LHCN-M2 (cell line): Measurements from ENCODE around the gene KIAA1671. TPM values are rescaled to one million over a fixed set of nuclear protein-coding genes. Genes with fewer than 3 reads are reported as not detected.

Experiments
- DNase-seq: peaks from one replicate; pipeline ENCODE4 v3.0.0-alpha.2; 2012; ENCODE audit warnings: low read depth
- total RNA-seq: library from RNA; depleted of rRNA; stranded (reverse); fragments of >200 nt; gene quantifications from 2 replicates; pipeline ENCODE4 v1.2.3, GENCODE V29; 2014

KIAA1671 gene
- total RNA-seq, 1 experiment from 2014 or later: 2.9 TPM

- DNase-seq: peak; percentile 29
These were observed 190.9 kb downstream of the KIAA1671 start for GRCh38 chr22:25143156-25144076.

- no peak for DNase-seq
These were observed 192.0 kb downstream of the KIAA1671 start for GRCh38 chr22:25144522-25144921.

GRCh38 chr22:25146307-25146706 is 193.8 kb downstream of the KIAA1671 start:
- DNase-seq: no peak

- no peak for DNase-seq
These were observed 194.6 kb downstream of the KIAA1671 start for GRCh38 chr22:25146906-25147641.

GRCh38 chr22:25147642-25147928 is 195.1 kb downstream of the KIAA1671 start:
- DNase-seq: no peak

- no peak for DNase-seq
These were observed 195.7 kb downstream of the KIAA1671 start for GRCh38 chr22:25148149-25148691.

GRCh38 chr22:25149014-25149413 is 196.5 kb downstream of the KIAA1671 start:
- no peak for DNase-seq

GRCh38 chr22:25153961-25154666 is 201.6 kb downstream of the KIAA1671 start:
- peak; percentile 68 for DNase-seq

GRCh38 chr22:25154667-25154999 is 202.1 kb downstream of the KIAA1671 start:
- no peak for DNase-seq

- no peak for DNase-seq
These were observed 204.2 kb downstream of the KIAA1671 start for GRCh38 chr22:25156736-25157135.

GRCh38 chr22:25159028-25159427 is 206.5 kb downstream of the KIAA1671 start:
- peak; percentile 94 for DNase-seq

GRCh38 chr22:25160120-25160996 is 207.8 kb downstream of the KIAA1671 start:
- DNase-seq: no peak

GRCh38 chr22:25161017-25161915 is 208.8 kb downstream of the KIAA1671 start:
- no peak for DNase-seq

GRCh38 chr22:25161916-25162530 is 209.5 kb downstream of the KIAA1671 start:
- no peak for DNase-seq

- no peak for DNase-seq
These were observed 210.0 kb downstream of the KIAA1671 start for GRCh38 chr22:25162561-25162960.

GRCh38 chr22:25165785-25166184 is 213.3 kb downstream of the KIAA1671 start:
- no peak for DNase-seq

- no peak for DNase-seq
These were observed 213.9 kb downstream of the KIAA1671 start for GRCh38 chr22:25166266-25167040.

GRCh38 chr22:25167082-25167481 is 214.6 kb downstream of the KIAA1671 start:
- no peak for DNase-seq
